Measurements from ENCODE around the gene PRCC.

GRCh38 chr1:156815961-156816422 lies 48.7 kb downstream of the PRCC start:
- TF ChIP-seq GATA3 (IDR thresholded peaks at IDR 0.05; ENCODE audit: low read depth, low read length) (no peak), GATA2 (IDR thresholded peaks at IDR 0.05; ENCODE audit: low read depth, low read length) (no peak)
